NCI-H524 (cell line): ENCODE data around the gene ADORA3.
"Not testable (repeated sequence)": the region's sequence is repeated elsewhere in the genome, so short reads cannot be mapped to it uniquely, and the experiment has no call there.

Experiments used
- DNase-seq, 2 experiments: peaks; one replicate each; lab custom pipeline; 2025; lab: John Stamatoyannopoulos, UW

Gene ADORA3

DNA sequence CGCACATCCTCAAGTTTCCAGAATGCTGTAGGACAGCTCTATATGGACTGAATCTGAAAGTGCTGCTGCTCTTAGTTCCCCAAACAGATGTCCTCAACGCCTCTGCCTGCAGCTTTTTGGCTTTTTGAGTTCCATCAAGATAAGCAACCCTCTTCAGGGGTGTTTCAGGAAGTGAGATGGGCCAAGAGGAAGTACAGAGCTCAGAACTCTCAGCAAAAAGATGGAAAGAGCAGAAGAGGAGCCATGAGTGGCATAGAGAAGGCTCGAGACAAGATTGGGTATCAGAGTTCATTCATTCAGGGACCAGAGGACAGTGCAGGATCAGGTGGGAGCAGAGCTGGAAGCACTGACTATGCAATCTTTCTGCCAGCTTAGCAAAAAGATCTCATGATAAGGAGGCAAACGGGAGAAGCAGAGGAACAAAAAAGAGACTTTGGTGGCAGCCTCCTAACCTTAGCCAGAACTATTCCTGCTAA, at the start of gene ADORA3, which contains the start of gene TMIGD3:
ADORA3 (minus strand) TSS at position 49 of the 476 bp plus-strand sequence. CDS start 279 bp downstream, outside the sequence.
TMIGD3 (minus strand) TSS at position 49 of the 476 bp plus-strand sequence. CDS start 279 bp downstream, outside the sequence.
- no peak for DNase-seq

DNA sequence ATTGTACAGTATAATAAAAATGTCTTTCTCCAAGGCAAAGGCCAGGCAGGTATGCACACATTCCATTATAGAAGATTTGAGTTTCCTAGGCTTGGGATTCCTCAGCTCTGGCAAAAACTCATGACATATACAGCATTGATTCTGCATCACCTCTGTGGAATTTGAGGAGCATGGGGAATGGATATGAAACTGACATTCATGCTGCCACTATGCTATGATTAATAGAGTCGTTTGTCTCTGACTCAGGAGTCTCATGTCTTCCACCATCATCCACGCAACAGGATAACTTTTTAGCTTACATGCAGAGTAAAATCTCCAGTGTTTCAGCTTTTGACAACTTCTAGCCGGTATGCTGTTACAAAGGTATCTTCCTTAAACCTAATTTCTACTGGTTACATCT, 49.8 kb upstream of the ADORA3 start:
- no peak for DNase-seq

DNA sequence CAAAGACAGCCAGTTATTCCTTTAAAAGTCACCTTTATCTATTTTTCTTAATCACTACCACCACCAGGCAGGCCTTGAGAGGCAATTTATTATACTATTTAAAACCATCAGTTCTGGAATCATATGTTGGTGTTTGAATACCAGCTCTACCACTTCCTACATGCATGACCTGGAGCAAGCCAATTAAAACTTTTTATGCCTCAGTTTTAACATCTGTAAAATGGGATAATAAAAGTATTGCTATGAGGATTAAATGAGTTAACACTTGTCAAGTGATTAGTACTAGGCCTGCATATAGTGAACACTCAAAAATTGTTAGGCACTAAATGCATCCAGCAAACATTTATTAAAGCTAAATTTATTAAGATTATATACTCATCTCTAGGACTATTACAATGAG, 49.2 kb upstream of the ADORA3 start:
- no peak for DNase-seq

DNA sequence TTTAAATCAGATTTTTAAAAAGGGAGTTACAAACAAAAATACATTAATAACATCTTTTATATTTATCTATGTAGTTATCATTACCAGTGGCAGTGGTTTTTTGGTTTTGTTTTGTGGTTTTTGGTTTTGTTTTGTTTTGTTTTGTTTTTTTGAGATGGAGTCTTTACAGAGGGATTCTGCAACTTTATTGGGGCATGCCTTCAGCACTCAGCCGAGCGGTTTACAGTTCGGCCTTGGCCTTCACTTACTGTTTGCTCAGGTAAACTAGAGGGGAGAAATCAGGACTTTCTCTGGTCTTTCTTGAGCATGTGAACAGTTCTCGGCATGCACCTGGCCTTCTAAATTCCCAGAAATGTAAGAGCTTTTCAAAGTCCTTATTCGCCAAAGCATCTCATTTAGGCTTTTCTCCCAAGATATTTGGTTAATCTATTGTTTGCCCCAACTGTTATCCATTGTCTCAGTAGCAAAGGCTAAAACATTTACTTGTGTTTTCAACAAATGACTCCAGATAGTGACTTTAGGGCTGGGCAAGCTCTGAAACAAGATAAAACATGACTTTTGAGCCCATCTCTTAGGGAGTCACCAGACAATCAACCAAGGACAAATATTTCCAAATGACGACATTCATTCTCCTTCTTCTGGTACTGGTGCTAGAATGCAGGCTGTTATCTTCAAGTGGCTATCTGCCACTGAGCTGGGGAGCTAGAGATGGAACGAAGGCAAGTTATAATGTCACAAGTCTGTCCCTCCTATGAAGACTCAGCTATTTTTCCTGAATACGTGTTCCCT, 48.4 kb upstream of the ADORA3 start:
- no peak for DNase-seq

DNA sequence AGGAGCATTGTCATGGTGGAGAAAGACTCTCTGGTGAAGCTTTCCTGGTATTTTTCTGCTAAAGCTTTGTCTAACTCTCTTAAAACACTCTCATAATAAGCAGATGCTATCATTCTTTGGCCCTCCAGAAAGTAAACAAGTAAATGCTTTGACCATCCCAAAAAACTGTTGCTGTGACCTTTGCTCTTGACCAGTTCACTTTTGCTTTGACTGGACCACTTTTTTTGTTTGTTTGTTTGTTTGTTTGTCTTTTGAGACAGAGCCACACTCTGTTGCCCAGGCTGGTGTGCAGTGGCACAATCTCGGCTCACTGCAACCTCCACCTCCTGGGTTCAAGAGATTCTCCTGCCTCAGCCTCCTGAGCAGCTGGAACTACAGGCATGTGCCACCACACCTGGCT, 44.4 kb upstream of the ADORA3 start:
- DNase-seq = not testable (repeated sequence)

DNA sequence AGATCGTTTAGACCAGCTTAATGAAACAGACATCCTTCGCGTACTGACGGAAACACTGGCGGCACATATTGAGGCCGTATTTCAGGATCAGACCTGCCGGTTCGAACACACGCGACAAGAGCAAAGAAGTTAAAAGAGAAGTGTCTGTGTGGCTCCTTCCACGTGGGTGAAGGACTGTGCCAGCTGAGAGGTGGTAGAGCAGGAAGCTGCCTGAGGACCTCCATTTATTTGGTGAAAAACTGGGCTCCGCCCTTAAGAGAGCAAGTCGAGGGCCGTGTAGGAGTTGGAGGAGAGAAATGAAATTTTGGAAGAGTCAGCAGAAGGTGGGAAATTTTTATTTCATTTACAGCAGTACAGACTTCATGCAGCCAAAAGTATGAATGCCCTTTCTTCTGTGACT, 38.8 kb upstream of the ADORA3 start:
- DNase-seq = no peak

DNA sequence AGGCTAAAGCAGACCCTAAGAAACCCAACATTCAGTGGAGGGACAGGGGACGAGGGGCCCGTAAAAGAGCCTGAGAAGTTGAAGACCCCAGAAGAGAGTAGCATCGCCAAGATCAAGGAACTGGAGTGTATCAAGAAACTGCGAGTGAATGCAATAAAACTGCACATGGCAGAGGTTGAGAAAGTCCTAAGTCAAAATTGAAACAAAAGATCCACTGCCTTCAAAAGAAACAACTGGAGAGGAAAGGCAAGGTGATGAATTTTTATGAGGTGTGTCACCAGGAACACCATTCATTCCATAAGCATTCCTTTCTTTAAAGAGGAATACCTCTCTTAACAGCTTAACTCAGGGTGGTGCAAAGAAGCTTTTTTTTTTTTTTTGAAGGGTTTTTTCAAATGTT, 38.3 kb upstream of the ADORA3 start:
- DNase-seq = no peak

DNA sequence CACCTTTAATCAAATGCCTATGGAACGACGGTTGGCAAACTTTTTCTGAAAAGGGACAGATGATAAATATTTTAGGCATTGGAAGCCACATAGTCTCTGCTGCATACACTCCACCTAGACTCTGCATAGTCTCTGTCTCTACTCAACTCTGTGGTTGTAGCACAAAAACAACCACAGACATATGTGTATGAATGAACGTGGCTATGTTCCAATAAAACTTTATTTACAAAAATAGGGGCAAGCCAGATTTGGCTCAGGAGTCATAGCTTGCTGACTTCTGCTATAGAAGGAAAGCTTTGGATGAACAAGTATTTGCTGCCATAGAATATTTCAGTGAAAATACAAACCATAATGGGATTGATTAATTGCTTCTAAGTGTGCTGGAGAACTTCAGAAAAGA, 37.5 kb upstream of the ADORA3 start:
- no peak for DNase-seq

DNA sequence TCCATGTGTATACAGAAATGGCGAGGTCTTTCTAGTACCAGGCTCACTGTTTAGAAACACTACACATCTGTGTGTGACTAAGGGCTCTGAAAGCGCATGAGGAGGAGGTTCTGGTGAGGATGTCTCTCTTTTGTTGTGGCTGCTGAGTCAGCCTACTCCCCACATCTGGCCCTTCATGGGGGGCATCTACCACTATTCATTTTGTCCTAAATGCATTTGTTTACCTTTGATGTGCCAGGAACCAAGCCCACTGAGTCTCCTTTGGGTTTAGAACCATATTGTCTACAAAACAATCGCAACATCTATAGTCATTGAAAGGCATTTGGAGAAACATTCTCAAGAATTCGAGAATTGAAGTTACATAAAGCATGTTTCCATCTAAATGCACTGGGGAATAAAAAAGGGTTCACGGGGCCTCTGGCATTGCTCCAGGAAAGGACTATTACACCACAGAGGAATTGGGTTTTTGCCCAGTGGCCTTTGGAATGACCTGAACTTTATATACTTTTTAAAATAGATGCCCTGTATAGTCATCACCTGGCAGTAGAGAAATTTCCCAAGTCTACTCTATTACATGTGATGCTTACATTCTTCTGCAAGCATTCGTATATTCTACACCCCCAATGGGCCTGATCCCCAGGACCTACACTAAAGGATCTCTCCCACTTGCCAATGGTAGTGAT, 35.1 kb upstream of the ADORA3 start:
- no peak for DNase-seq

DNA sequence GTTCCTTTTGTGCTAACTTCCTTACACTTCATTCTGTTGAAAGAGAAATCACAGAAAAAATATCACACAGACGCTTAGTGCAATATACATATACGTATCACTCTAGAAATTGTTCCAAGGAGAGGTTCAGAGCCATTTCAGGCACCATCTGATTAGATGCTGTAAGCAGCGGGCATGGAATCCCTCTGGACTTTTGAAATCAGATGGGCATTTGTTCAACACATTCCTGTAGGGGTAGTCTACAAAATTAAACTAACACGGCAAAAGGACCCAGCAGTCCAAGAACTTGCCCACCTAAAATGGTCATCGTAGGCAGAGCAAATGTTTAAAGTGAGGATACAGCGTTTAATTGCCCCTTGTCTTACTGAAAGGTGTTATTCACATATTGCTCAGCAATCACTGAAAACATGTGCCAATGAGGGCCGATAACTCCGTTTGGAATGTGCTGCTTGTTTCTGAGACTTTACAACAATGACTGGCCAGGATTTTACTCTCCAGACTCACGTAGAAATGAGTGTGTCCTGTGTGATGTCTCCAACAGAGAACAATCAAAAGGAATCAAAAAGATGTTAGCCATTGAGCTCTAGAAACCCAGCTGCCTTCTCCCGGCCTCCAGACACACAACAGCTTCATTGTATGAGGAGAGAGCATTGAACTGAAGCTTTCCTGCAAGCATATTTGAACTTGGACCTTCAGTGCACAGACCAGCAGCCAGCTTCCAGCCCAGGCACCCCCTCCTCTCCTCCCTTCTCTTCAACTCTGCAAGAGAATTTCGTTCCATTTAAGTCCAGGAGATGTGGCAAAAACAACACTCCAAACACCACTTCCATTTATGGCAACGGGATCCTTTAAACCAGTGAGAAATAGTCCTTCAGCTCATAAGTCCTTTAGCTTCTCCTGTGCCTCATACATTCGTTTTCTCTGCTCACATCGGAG, 32.1 kb upstream of the ADORA3 start:
- DNase-seq = no peak

DNA sequence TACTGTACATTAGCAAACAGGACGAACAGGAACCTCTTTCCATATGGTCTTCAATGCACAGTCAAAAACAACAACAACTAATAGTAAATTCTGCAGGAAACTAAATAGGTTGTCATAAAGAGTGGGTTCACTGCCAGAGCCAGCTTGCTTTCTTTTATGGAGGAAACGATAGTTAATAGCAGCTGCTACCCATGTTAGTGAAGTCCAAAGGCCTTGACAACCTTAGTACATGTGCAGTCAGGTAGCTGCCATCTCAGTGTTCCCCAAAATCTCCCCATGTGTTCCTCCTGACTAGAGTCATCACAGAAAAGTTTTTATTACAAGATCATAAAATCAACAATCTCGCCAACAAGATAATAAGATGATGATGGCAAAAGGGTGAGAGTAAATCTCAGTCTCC, 16.6 kb upstream of the ADORA3 start:
- no peak for DNase-seq

DNA sequence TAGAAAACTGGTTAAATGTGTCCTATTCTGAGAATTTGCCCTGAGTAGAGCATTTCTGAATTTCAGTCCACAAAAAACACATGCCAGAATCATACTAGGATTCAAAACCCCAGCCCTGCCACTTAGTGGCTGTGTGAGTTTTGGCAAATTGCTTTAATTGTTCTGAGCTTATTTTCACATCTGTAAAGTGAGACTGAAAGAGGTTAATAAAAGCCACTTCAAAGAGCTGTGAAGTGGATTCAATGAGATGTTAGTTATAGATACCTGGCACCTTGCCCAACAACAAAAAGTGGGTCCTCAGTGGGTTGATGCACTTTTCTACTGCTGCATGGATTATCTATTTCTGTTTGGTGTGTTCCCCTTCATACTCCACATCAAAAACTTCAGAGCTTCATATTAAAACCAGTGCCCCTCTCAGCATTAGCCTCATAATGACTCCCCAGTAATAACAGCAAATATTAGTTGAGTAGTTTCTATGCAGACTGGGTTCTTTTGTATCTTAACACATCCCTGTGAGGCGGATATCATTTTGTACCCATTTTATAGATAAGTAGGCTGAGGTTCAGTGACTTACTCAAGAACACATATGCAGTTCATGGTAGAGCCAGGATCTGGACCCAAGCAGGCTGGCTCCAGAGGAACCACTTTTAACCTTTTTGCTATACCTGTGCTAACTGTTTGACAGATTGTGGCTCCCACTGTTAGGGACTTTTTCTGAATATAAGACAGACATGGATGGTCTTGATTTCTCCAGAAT, 14.2 kb upstream of the ADORA3 start:
- peak; percentile 57 to 76 for DNase-seq

DNA sequence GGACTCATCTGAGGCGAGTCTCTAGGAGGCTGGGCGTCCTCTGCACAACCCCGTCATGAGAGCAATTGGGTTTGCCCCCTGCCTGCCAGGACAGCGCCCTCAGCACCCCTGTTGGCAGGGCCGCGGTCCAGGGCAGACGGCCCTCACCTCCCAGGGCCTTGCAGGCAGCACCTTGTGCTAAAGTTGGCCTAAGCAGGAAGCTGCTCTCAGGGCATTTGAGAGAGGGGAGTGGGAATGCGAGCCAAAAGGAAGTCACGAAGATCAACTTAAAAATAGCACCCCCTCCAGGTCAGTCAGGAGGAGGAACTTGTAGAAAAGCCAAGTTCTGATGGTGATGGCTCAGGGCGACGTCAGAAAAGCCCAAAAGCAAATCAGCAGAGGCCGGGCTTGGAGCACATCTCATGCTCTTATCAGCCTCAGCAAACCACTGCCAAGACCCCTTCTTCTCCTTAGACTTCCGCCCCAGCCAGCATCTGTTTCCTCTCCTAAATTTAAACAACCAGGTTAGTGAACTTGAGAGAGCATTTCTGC, 12.6 kb upstream of the ADORA3 start:
- DNase-seq = peak in 1 of 2 experiments; percentile 33

DNA sequence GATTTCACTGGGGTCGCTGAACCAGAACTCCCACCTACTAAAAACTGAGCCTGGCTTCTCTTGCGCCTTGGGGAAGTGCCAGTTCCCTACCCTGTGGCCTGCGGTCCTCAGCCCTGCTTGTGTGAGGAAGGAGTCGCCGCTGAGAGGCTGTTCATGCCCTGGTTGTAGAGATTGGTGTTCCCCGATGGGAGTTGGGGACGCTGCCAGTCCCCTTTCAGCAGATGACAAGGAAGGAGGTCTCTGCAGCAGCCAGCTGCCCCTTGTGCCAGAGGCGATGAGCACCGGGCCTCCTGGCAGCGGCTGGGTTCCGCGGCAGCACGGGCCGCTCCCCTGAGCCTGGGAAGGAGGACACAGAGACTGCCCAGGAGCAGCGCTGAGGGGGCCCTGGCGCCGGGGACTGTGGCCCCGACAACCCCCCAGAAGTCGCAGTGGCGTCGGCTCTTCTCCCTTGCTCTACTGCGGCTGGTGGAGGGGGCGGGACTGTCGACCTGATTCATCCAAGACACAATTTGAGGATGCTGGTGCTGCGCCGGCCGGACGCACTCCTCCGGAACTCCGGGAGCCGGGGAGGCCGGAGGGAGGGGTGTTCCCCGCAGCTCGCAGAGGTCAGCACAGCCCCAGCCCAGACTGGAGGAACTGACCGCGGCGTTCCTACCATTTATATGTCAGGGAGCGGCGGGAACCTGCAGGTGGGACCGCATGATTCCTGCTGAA, 12.0 kb upstream of the ADORA3 start:
- DNase-seq = peak in 1 of 2 experiments; percentile 19

DNA sequence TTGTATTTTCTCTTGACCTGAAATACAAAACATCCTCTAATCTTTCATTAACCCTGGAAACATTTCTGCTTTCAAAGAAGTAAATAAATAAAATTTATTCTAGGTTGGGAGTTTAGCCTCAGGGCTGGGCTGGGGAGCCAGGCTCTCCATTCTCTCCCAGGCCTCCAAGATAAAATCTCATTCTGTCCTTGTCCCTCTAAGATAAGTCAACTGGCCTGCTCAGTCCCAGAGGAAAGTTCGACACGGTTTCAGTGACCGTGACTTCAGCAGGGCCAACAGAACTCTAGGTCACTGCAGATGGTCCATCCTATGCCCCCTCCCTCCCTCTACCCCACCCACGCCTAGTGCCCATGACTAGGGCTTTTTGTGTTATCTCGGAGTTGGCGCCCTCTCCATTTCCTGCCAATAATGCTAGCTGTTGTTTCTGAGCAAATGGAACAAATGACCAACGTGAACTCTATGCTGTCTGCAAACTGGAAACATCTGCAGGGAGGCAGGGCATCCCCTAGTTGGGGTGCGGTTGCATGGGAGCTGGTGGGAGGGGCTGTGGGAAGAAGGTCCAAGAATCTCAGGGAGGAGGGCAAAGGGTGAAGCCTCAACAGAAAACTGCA, 10.1 kb upstream of the ADORA3 start:
- DNase-seq = no peak

DNA sequence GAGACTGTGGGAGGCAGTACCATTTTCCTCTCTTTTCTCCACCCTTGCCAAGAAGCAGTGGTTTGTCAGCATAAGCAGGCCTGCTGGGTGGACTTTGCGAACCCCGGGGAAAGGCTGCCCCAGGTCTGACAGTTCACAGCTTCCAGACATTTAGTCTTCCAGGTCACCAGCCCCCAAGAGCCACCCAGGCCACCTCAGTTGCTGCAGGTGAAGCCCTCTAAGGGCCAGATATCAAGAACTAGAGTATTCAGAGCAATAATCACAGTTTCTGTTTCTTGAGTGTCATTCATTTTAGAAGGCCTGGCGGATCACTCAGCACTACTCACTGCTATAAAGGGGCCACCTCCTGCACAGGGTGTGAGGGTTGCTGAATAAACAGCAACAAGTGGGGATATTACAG, 9.5 kb upstream of the ADORA3 start:
- no peak for DNase-seq

DNA sequence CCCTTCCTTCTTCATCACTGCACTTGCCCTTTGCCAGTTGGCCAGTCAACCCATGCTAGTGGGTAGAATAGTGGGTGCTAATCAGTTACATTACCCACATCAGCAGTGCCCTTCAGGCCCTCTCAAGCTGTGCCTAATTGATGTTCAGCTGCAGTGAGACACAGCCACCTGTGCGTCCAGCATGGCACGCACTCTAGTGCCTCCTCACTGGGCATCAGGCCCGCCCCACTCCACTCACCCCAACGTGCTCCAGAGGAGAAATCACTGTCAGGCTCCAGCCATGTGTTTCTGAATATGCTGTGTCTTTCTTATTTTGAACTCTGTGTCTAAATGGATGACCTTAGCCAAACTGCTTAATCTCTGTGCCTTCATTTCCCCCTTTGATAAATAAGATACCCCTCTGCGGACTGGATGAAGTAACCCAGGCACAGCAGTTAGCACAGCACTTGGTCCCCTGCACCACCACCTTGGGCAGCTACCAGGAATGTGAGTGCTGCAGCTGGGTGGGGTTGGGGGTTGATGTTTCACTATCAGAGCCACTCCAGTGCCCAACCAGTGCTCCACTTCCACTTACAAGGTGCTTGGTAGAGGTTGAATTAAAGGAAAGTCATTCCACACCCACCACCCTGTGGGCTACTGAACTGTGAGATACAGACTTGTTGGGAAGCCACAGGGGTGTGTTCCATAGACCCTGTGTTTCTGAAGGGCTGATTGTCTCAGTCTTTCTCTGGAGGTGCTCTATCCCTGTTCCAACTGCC, 8.9 kb upstream of the ADORA3 start:
- peak in 1 of 2 experiments; percentile 56 for DNase-seq

DNA sequence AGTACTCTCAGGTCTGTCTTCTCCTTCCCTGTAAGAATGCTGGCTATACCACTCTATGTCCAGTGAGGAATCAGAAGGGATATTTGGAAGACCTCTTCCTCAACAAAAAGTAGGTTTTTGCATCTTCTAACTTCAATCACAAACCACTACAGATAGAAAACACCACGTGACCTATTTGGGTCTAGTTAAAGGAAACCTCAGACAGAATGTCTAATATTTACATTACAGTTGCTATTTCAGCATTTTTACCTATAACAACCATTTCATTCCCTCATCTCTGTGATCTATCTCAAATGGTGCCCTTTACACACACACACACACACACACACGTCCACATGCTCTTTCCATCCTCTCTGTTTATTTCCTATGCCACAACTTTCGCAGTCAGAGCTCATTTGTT, 7.9 kb upstream of the ADORA3 start:
- DNase-seq = no peak

DNA sequence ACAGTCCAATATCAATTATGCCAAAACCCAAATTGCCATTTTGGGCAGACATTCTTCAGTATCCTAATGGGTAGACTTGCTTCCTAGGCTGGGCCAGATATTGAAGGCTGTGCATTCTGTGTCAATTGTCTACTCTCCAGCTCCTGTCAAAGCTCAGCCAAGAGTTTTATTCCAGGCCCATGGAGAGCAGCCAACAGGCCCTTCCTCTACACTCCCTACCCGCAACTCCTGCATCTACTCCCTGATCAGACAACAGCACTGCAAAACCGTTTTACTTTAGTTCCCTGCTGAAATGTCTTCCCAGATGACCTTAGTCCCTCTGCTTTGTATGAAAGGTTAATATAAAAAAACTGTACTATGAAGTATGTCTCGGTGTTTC, 6.6 kb upstream of the ADORA3 start:
- DNase-seq = no peak
